ENCODE data around the gene PTX4. TPM values are rescaled to one million over a fixed set of nuclear protein-coding genes. Genes with fewer than 3 reads are reported as not detected.

PTX4 gene
- total and polyA plus RNA-seq, 2 experiments from 2014 or later, result not detected

- no peak for TF ChIP-seq REST (IDR thresholded peaks at IDR 0.05; ENCODE audit: unreplicated experiment)
- TF ChIP-seq CREB1 (CRISPR knock-in tag; IDR thresholded peaks at IDR 0.05; ENCODE audit: low read depth), result no peak
These were observed 40.3 kb upstream of the PTX4 start (continued) for GRCh38 chr16:1528921-1529537.

DNA sequence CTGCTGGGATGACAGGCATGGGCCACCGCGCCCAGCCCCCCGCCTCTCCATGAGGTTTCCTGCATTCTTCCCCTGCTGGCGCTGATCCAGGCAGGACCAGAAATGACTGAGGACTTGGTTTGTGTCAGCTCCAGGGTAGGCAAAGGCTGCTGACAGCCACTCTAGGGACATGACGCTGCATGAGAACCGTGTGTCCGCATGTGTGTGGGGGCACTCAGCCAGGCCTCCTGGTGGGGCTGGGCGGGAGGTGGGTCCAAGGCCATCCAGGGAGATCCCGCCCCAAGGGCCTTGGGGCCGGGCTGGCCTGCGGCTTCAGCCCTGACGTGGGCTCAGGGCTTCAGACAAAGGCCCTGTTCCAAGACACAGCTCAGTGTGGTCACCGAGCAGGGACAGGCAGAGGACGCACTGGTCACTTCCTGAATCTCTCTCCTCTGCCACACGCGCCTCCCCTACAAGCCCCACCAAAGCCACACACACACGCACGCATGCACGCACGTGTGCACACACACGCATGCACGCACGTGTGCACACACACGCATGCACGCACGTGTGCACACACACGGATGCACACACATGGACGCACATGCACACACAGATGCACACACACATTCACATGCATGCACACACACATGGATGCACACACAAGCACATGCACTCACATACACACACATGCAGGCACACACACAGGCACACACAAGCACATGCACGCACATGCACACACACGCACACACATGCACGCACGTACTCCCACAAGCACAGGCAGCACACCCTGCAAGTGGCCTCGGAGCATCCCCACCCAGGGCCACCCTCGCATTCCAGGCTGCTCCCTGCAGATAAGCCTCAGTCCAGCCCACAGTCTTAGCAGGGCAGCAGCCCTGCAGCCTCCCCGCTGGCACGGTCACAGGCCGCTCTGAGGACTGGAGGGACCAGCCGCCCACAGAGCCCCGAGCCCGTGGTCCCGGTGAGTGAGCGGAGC, 39.4 kb upstream of the PTX4 start:
- peaks cover 5% of the 10 kb centered on the region; the same call in 1 of the 3 replicates for H3K36me3 Mint-ChIP-seq (ENCODE audit: low read depth)
- Histone ChIP-seq H4K20me1 (replicated peaks; ENCODE audit: insufficient read depth) (no peaks in the 10 kb centered on the region), H3K27ac (ENCODE audit: low read depth) (no peak overlapping the region), H3K4me1 (ENCODE audit: insufficient read depth) (no peaks in the 10 kb centered on the region), H3K36me3 (ENCODE audit: insufficient read depth) (no peaks in the 10 kb centered on the region), H3K4me3 (no peak overlapping the region), H3F3A (replicated peaks; ENCODE audit: low read depth) (no peaks in the 10 kb centered on the region), H3K4me2 (no peak overlapping the region), H3K9me2 (ENCODE audit: insufficient read depth) (no peaks in the 10 kb centered on the region), H3K27me3 (ENCODE audit: insufficient read depth) (no peaks in the 10 kb centered on the region), H3K79me2 (replicated peaks; ENCODE audit: insufficient read depth) (no peaks in the 10 kb centered on the region), H2AFZ (no peak overlapping the region)
- peaks cover 6% of the 10 kb centered on the region for H3K27me3 Mint-ChIP-seq (ENCODE audit: insufficient read depth, low read depth, poor library complexity)
- no peak for TF ChIP-seq REST (IDR thresholded peaks at IDR 0.05; ENCODE audit: unreplicated experiment)
- no peak overlapping the region for H3K4me3 Mint-ChIP-seq
- H3K4me1 Mint-ChIP-seq, result peaks cover 2% of the 10 kb centered on the region; the same call in 1 of the 3 replicates
- DNase-seq (ENCODE audit: low spot score) (no peak), ATAC-seq (no peak)
- no peaks in the 10 kb centered on the region for H3K9me3 Mint-ChIP-seq
- H3K27ac Mint-ChIP-seq, result peak overlapping the region; percentile 69
